ENCODE results near the gene OSBPL10. TPM values are rescaled to one million over a fixed set of nuclear protein-coding genes. Genes with fewer than 3 reads are reported as not detected.

OSBPL10 gene
- total RNA-seq, 2 donors from 2014 or later = 23.8 to 33.6 TPM

DNA sequence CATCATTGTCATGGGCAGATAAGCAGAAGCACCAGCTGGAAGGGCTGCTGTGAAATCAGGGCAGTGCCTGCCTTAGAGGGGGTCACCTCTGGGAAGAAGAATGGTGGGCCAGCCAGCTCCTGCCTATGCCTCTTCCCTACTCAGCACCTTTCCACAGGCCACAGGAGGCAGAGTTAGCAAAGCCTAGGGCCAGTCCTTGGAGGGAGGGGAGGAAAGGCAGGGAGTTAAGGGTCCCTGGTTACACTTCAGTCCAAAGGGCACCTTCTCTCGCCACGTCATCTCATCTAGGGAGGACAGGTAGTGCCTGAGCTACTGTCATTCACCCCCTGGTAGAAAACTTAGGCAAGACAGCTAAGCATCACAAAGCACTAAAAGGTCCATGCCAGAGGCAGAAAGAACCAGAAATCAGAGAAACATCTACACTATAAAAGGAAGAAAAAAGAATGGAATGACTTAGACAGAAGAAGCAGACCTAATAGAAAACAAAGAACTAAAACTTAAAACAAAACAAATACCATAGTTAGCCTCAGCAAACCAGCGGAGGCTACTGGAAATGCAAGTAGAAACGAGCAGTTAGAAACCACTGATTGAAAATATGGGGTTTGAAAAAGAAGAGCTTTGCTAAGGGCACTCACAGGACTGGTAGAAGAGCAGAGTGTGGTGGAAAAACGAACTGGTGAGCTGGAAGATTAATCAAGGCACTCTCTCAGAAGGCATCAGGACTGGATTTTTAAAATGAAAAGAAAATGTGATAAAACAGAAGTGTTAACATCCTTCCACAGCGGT, 84.2 kb downstream of the OSBPL10 start:
- H3K9ac ChIP-seq (ENCODE audit: extremely low read depth, low read length, poor library complexity, severe bottlenecking) = no peak overlapping the region
- no peak overlapping the region for H3K27ac Mint-ChIP-seq
- TF ChIP-seq, protein P1, sequence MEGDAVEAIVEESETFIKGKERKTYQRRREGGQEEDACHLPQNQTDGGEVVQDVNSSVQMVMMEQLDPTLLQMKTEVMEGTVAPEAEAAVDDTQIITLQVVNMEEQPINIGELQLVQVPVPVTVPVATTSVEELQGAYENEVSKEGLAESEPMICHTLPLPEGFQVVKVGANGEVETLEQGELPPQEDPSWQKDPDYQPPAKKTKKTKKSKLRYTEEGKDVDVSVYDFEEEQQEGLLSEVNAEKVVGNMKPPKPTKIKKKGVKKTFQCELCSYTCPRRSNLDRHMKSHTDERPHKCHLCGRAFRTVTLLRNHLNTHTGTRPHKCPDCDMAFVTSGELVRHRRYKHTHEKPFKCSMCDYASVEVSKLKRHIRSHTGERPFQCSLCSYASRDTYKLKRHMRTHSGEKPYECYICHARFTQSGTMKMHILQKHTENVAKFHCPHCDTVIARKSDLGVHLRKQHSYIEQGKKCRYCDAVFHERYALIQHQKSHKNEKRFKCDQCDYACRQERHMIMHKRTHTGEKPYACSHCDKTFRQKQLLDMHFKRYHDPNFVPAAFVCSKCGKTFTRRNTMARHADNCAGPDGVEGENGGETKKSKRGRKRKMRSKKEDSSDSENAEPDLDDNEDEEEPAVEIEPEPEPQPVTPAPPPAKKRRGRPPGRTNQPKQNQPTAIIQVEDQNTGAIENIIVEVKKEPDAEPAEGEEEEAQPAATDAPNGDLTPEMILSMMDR (conservative IDR thresholded peaks at IDR 0.05) = peak; percentile 19
- H3K4me1 Mint-ChIP-seq = peaks cover 35% of the 10 kb centered on the region
- no peak for DNase-seq
- no peaks in the 10 kb centered on the region for H3K4me1 ChIP-seq (ENCODE audit: control insufficient read depth, insufficient read depth, low read length)
- H3K36me3 ChIP-seq (ENCODE audit: control insufficient read depth, insufficient read depth, low read length) = no peaks in the 10 kb centered on the region
- H3K9me3 ChIP-seq (ENCODE audit: control insufficient read depth, low read length) = no peaks in the 10 kb centered on the region
- no peak overlapping the region for H3K4me3 ChIP-seq (ENCODE audit: low read length)
- no peaks in the 10 kb centered on the region for H3K9me3 Mint-ChIP-seq
- no peaks in the 10 kb centered on the region for H3K36me3 Mint-ChIP-seq (ENCODE audit: low read depth)
- no peak overlapping the region for H3K4me3 Mint-ChIP-seq
- H3K27ac ChIP-seq (ENCODE audit: low read depth, low read length) = no peak overlapping the region
- no peaks in the 10 kb centered on the region for H3K27me3 Mint-ChIP-seq (ENCODE audit: insufficient read depth)
- no peaks in the 10 kb centered on the region for H3K27me3 ChIP-seq (ENCODE audit: control insufficient read depth, insufficient read depth, low read length, poor library complexity, severe bottlenecking)
- 74 to 76% methylated on average over 3 to 6 of the region's 6 CpGs for WGBS, 2 experiments (ENCODE audit: insufficient coverage in 1 of 2, insufficient read length in 1 of 2)

DNA sequence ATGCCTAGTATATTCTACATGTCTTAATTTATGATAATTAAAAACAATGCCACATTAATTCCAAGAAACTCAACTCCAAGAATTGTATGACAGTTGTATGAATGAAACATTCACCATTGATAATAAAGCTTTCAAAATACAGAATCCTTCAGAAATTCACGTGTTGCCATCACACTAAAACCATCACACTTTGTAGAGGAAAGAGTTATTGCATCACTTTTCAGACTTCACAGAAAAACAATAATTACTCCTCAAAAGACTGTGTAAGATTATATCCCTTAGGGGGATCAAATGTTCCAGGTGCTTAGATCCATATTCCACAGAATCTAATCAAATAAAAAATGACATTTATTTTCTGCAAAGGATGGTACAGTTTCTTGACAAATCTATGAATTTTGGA, 85.0 kb downstream of the OSBPL10 start:
- TF ChIP-seq, protein P1 (conservative IDR thresholded peaks at IDR 0.05) = no peak
- Mint-ChIP-seq H3K36me3 (ENCODE audit: low read depth) (no peaks in the 10 kb centered on the region), H3K9me3 (no peaks in the 10 kb centered on the region), H3K4me3 (no peak overlapping the region), H3K4me1 (peaks cover 35% of the 10 kb centered on the region), H3K27me3 (ENCODE audit: insufficient read depth) (no peaks in the 10 kb centered on the region), H3K27ac (no peak overlapping the region)
- Histone ChIP-seq H3K36me3 (ENCODE audit: control insufficient read depth, insufficient read depth, low read length) (no peaks in the 10 kb centered on the region), H3K9ac (ENCODE audit: extremely low read depth, low read length, poor library complexity, severe bottlenecking) (no peak overlapping the region), H3K4me1 (ENCODE audit: control insufficient read depth, insufficient read depth, low read length) (no peaks in the 10 kb centered on the region), H3K27me3 (ENCODE audit: control insufficient read depth, insufficient read depth, low read length, poor library complexity, severe bottlenecking) (no peaks in the 10 kb centered on the region), H3K27ac (ENCODE audit: low read depth, low read length) (no peak overlapping the region), H3K4me3 (ENCODE audit: low read length) (no peak overlapping the region), H3K9me3 (ENCODE audit: control insufficient read depth, low read length) (no peaks in the 10 kb centered on the region)
- no peak for DNase-seq
- WGBS, 2 experiments (ENCODE audit: insufficient coverage in 1 of 2, insufficient read length in 1 of 2) = 92% methylated on average over 1 of the region's 1 CpG; no CpG with 5 or more reads in 1 of the 2 experiments

DNA sequence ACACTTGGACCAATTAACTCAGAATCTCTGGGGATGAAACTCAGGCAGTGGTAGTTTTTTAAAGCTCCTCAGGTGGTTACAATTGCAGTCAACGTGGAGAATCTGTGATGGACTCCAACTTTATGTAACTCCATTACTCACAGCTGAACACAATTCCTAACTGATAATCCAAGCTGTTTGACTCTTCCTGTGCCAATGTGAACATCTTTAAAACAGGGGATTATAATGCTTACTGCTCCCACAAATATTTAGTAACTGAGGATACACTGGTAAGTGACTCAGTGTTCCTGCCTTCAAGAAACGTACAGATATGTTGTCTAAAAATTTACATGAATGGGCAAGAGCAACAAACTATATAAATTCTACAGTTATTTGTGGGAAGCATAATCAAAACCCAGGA, 85.6 kb downstream of the OSBPL10 start:
- TF ChIP-seq, protein P1 (conservative IDR thresholded peaks at IDR 0.05) = no peak
- no peak overlapping the region for H3K27ac Mint-ChIP-seq
- H3K4me1 Mint-ChIP-seq = peaks cover 37% of the 10 kb centered on the region
- Histone ChIP-seq H3K9ac (ENCODE audit: extremely low read depth, low read length, poor library complexity, severe bottlenecking) (no peak overlapping the region), H3K27ac (ENCODE audit: low read depth, low read length) (no peak overlapping the region), H3K27me3 (ENCODE audit: control insufficient read depth, insufficient read depth, low read length, poor library complexity, severe bottlenecking) (no peaks in the 10 kb centered on the region), H3K4me1 (ENCODE audit: control insufficient read depth, insufficient read depth, low read length) (no peaks in the 10 kb centered on the region), H3K36me3 (ENCODE audit: control insufficient read depth, insufficient read depth, low read length) (no peaks in the 10 kb centered on the region), H3K9me3 (ENCODE audit: control insufficient read depth, low read length) (no peaks in the 10 kb centered on the region), H3K4me3 (ENCODE audit: low read length) (no peak overlapping the region)
- WGBS, 2 experiments (ENCODE audit: insufficient coverage in 1 of 2, insufficient read length in 1 of 2) = 86% methylated on average over 2 of the region's 2 CpGs; no CpG with 5 or more reads in 1 of the 2 experiments
- no peaks in the 10 kb centered on the region for H3K9me3 Mint-ChIP-seq
- no peak for DNase-seq
- H3K4me3 Mint-ChIP-seq = no peak overlapping the region
- H3K27me3 Mint-ChIP-seq (ENCODE audit: insufficient read depth) = no peaks in the 10 kb centered on the region
- no peaks in the 10 kb centered on the region for H3K36me3 Mint-ChIP-seq (ENCODE audit: low read depth)
